GM18951 (cell line): ENCODE measurements around the gene EPGN.

Experiments used
- POLR2A ChIP-seq: IDR thresholded peaks from 4 replicates; pipeline ENCODE4 v1.6.1; 2011; ENCODE audit warnings: mild to moderate bottlenecking; ENCODE audit not compliant: insufficient read length, insufficient read depth; ENCODE audit errors: extremely low read depth
- in situ Hi-C: fragments of 300-500 bp; cut with MboI; formaldehyde crosslinking; loops from one replicate; pipeline ENCODE4 v1.12.0; 2022; ENCODE audit warnings: low sequenced_read_pairs, mixed read lengths, inconsistent platforms; ENCODE audit not compliant: unreplicated experiment

Gene EPGN

DNA sequence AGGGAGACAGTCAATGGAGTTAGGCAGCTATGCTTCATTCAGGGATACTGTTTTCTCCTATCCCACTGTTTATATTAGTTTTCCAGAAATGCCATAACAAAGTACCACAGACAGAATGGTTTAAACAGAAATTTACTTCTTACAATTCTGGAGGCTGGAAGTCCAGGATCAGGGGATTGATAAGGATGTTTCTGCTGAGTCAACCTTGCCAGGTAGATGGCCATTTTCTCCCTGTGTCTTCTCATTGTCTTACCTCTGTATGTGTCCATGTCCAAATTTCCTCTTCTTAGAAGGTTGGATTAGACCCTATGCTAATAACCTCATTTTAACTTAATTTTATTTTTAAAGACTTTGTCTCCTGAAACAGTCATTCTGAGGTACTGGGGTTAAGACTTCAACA, 20.5 kb upstream of the EPGN start:
- in situ Hi-C loops, result no loop called here
- no peak for TF ChIP-seq POLR2A

DNA sequence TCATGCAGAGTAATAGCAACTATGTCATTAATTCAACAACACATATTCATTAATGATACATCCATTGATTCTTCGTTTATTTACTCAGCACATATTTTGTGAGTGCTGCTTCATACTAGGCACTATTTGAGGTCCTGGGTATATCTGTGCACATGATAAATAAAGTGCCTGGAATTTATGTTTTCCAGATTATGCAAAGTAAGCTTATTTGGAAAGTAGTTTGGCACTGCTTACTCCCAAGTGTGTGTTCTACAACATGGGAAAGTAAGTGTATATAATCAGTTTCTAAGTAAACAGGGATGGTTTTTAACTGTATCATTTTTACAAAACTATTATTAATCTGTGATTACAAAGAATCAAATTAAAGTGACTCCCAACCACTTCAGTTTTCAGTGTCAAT, 16.8 kb upstream of the EPGN start:
- in situ Hi-C loops, result no loop called here

DNA sequence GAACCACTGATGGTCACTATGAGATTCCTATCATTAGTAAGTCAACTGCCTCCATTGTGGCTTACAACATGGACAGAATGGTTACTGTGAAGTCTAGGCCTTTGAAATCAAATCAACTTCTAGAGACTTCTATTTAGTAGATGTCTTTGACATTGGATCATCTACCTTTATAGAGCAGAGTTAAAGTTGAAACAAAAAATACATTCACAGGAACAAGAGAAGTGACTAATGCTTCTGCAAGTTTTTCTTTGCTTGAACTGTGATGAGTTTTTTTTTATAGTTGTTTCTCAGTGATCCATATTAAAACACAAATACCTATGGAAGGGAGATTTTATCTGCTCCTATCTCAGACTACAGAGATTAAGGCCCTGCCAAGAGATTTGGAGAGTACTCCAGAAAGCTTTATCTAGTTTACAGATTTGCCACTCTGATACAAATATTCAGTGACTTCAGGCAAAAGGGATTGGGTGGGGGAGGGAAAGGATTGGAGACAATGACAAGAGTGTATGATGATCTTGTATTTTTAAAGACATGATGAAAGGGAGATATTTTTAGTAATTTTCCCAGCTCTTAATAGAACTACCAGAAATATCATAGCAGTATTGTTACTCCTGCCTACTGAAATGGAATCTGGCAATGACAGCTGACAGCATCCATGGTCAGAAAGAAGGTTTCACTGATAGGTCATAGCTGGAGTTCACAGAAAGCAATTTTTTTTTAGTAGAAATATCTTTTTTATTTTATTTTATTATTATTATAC, 16.0 kb upstream of the EPGN start:
- in situ Hi-C loops, result no loop called here
- no peak for TF ChIP-seq POLR2A

More for the DNA sequence above, 16.8 kb upstream of the EPGN start:
- no peak for TF ChIP-seq POLR2A

DNA sequence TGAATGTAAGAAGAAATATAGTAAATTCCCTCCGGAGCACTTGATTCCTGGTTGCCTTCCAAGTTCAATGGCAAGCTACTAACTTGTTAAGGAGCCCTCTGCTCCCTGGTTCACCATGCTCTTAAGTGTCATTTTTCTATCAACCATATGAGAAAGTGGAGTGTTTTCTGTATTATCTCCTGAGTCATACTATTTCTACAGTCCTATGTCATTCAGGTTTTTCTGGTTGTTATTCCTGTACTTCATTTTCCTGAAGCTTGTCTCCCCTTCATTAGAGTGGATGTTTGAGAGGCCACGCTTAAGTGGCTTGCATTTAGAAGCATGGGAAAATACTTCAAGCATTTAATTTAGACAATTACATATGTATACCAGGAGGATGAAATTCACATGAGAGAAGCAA, 14.7 kb upstream of the EPGN start:
- no peak for TF ChIP-seq POLR2A
- in situ Hi-C loops, result no loop called here

DNA sequence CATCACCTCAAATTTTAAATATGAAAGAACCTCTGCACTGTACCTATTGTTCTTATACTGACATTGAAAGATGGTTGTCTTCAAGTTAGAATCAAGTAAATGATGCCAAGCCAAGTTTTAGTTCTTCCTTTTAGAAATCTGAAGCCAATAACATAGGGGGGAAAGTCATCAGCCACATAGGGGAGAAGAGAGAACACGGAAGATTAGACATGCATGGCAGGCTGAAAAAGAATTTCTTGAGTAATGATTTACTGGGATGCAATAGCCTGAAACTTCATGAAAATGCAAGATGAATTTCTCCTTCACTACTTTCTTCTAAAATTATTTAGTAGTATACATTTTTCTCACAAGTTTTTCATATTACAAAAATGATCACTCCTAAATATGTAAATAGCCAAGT, 13.6 kb upstream of the EPGN start:
- TF ChIP-seq POLR2A, result no peak
- in situ Hi-C loops, result no loop called here

DNA sequence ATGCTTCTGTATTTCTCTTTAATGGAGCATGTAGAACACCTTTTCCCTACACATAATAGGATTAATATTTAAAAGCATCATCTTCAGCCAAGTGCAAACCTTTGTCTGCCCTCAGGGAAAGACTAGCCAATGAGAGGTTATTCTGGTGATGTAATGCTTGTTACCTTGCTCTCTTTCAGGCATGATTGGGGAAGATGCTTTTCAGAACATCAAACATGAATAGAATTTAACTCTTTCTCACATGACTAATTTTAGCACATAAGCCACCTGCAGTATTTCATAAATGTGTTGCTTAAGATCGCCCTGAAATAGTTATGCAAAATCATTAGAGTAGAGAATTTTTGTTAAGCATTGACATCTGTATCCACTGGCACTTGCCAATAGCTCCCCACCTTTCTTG, 10.7 kb upstream of the EPGN start:
- TF ChIP-seq POLR2A, result no peak
- in situ Hi-C loops, result no loop called here

DNA sequence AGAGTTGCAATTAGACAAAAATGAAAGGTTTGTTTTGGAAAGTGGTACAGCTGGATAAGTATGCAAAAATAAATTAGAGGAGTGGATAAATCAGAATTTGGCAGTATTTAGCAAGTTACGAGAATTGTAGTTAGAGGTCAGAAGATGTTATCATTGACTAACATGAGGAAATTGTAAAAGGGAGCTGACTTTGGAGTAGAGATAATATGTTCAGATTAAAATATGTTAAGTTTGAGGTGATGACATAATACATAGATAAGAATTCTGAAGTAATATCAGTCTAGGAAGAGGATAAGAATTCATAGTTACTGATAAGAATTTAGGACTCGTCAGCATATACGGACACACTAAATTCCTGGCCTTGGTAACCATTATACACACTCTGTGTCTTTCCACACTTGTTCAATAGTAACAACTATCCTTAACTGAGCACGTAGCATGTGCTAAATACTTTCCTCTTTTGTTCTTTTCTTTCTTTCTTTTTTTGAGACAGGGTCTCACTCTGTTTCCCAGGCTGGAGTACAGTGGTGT, 4.1 kb upstream of the EPGN start:
- in situ Hi-C loops, result no loop called here

DNA sequence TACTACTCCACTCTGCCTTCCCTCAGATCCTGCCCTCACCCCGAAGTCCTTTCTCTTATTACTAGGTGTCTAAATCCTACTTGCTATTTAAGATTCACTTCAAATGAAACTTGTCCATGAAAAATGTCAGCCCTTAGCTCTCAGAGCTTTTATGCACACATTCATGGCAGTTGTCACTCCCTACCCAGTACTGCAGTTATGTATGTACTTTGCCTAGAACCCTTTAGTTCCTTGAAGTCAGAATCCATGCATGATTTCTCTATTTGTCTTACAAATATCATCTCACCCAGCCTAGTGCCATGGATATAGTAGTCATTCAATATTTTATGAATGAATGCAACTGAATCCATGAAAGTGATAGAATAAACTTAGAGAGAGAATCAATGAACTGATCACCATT, 3.3 kb upstream of the EPGN start:
- in situ Hi-C loops, result no loop called here
- TF ChIP-seq POLR2A, result no peak

More for the DNA sequence above, 4.1 kb upstream of the EPGN start:
- no peak for TF ChIP-seq POLR2A

DNA sequence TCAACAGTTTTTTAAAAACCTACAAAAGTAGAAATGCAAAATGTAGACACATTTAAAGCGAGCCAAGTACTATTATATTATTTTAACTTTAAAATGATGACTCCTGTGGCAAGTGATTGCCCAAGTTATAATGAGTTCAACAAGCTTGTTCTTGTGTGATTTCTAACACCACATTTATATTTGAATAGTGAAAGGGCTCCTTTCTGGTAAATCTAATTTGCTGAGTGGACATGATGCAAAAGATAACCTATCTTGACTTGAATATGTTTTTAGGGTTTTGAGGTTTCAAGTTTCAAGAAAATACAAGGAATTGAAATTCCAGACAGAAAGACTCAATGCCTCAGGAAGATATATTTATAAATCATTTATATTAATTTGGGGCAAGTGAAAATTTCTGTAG, 1.1 kb upstream of the EPGN start:
- no peak for TF ChIP-seq POLR2A
- in situ Hi-C loops, result no loop called here

DNA sequence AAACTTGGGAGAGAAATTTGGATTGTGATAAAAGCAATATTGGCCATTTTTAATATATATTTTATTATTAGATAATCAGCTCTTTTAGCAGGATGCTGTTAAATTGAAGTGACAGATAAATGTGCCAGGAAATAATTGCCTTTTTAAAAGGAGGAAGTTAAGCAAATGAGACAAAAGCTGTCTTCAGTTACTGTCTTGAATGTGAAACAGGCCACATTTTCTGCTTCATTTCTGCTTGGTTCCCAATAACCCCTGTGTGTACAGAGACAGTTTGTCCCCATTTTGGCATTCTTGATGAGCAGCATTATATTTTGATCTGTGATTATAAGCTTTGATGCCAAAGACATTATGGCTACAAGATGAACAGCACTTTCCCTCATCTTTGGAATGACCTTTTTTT, 953 bp downstream of the EPGN start:
- in situ Hi-C loops, result no loop called here
- TF ChIP-seq POLR2A, result no peak

DNA sequence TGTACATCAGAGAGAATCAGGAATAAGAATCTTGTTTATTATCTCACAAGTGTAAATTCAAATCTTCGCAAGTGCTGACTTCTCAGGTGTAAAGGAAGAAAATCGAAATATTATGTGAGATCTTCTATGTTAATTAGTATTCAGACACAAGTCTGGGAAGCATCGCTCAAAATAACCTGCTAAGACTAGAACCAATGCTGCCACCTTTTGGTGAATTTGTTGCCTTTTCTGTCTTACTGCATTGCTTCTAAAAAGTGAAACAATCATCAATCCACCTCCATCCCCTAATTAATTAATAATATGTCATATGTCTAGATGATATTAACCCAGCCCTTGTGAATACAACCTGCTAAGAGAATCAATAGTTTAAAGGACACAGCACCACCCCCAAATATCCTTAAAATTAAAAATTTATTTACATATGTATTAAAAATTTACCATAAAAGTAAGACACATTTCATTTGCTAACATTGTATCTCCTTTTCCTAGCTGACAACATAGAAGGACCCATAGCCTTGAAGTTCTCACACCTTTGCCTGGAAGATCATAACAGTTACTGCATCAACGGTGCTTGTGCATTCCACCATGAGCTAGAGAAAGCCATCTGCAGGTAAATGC, 3.5 kb downstream of the EPGN start:
- TF ChIP-seq POLR2A, result no peak
- in situ Hi-C loops, result loop anchor here (10.0 kb wide), 1 partner anchor 117 kb away; no protein-coding TSS in a partner anchor

DNA sequence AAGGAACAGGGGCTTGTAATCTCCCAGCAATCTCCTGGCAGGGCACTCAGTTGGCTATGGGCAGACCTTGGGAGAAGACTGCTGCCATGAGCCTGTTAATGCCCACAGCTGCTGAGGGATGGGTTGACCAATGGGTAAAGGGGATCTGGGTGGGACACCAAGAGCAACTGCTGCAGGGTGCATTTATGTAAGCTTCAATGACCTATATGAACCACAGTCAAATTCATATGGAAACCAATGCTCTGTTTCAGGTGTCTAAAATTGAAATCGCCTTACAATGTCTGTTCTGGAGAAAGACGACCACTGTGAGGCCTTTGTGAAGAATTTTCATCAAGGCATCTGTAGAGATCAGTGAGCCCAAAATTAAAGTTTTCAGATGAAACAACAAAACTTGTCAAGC, 6.1 kb downstream of the EPGN start:
- TF ChIP-seq POLR2A, result no peak
- in situ Hi-C loops, result loop anchor here (10.0 kb wide), 1 partner anchor 120 kb away; no protein-coding TSS in a partner anchor

DNA sequence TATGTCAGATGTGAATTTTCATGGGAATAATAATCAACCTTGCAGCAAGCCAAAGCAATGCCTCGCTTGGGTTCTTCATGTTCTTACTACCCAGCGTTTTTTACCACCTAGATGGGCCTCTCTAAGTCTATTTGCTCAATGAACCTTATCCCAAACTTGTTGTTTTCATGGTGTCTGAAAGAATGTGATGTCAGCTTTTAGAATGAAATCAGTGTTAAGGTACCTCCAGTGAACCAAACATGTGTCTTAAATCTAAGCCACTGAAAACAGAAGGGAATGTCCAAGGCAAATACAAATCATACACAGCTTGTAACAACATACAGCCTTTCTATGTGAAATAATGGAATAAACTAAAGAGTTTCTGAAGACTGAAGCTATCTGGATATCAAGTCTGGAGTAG, 6.7 kb downstream of the EPGN start:
- in situ Hi-C loops, result loop anchor here (10.0 kb wide), 1 partner anchor 120 kb away; no protein-coding TSS in a partner anchor
- no peak for TF ChIP-seq POLR2A

DNA sequence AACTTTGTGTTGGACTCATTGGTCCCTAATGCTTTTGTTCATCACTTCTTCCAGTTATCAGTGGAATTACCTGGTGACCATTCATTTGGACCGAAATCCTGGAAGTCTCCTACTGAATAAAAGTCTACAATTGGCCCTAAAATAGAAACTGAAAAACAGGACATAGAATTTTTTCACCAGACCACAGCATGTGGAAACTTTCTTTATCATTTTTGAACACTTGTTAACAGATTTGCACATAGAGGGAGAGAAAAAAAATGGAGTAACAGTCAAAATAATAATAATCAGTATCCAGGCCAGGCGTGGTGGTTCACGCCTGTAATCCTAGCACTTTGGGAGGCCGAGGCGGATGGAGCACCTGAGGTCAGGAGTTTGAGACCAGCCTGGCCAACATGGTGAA, 7.1 kb downstream of the EPGN start:
- no peak for TF ChIP-seq POLR2A
- in situ Hi-C loops, result loop anchor here (10.0 kb wide), 1 partner anchor 121 kb away; no protein-coding TSS in a partner anchor
